OCI-LY1 (cell line): ENCODE results near the gene HOMER2.

Experiments
- H2AFZ ChIP-seq: fragments of 200-600 bp; sonication (generic), shearing (Covaris generic); 2 replicates; pipeline ENCODE4 v1.6.0; 2014; ENCODE audit warnings: antibody characterized with exemption, mild to moderate bottlenecking, low read length
- H3F3A ChIP-seq: fragments of 200-600 bp; sonication (generic), shearing (Covaris generic); 2 replicates; pipeline ENCODE4 v1.6.0; 2014; ENCODE audit warnings: mild to moderate bottlenecking, antibody characterized with exemption, low read length, moderate library complexity; ENCODE audit not compliant: insufficient read depth
- H3K27ac ChIP-seq: fragments of 200-600 bp; sonication (generic); 2 replicates; pipeline ENCODE4 v1.5.1; 2014; ENCODE audit warnings: low read length, mixed run types, mild to moderate bottlenecking, low read depth; ENCODE audit not compliant: poor library complexity, severe bottlenecking
- H3K27me3 ChIP-seq: fragments of 200-600 bp; sonication (generic); 2 replicates; pipeline ENCODE4 v1.6.0; 2014; ENCODE audit warnings: antibody characterized with exemption, mild to moderate bottlenecking, low read length, moderate library complexity; ENCODE audit not compliant: insufficient read depth
- H3K36me3 ChIP-seq: fragments of 200-600 bp; sonication (generic); 2 replicates; pipeline ENCODE4 v1.6.1; 2014; ENCODE audit warnings: mild to moderate bottlenecking, antibody characterized with exemption, low read length, moderate library complexity, mixed read lengths; ENCODE audit not compliant: insufficient read depth
- H3K4me1 ChIP-seq: fragments of 200-600 bp; sonication (generic); 2 replicates; pipeline ENCODE4 v1.5.1; 2014; ENCODE audit warnings: mild to moderate bottlenecking, low read length, moderate library complexity; ENCODE audit not compliant: insufficient read depth, severe bottlenecking
- H3K4me2 ChIP-seq: fragments of 200-600 bp; sonication (generic), shearing (Covaris generic); 2 replicates; pipeline ENCODE4 v1.6.1; 2014; ENCODE audit warnings: low read length
- H3K4me3 ChIP-seq: fragments of 200-600 bp; sonication (generic); 2 replicates; pipeline ENCODE4 v1.5.1; 2014; ENCODE audit warnings: low read length, low read depth, mild to moderate bottlenecking, mixed read lengths; ENCODE audit not compliant: poor library complexity, severe bottlenecking
- H3K79me2 ChIP-seq: fragments of 200-600 bp; shearing (Covaris generic); 2 replicates; pipeline ENCODE4 v1.6.1; 2016; ENCODE audit warnings: mixed run types, low read length, mixed read lengths; ENCODE audit not compliant: insufficient read depth
- H3K9ac ChIP-seq: fragments of 200-600 bp; sonication (generic), shearing (Covaris generic); 2 replicates; pipeline ENCODE4 v1.6.1; 2014; ENCODE audit warnings: mild to moderate bottlenecking, low read length, mixed read lengths
- H3K9me2 ChIP-seq: fragments of 200-600 bp; sonication (generic), shearing (Covaris generic); 2 replicates; pipeline ENCODE4 v1.6.1; 2014; ENCODE audit warnings: low read depth, mild to moderate bottlenecking, low read length, mixed read lengths
- H3K9me3 ChIP-seq: fragments of 200-600 bp; shearing (Covaris generic); 2 replicates; pipeline ENCODE4 v1.6.1; 2014; ENCODE audit warnings: low read length, mixed read lengths
- H4K20me1 ChIP-seq: fragments of 200-600 bp; sonication (generic), shearing (Covaris generic); 2 replicates; pipeline ENCODE4 v1.6.0; 2016; ENCODE audit warnings: mild to moderate bottlenecking, low read length; ENCODE audit not compliant: insufficient read depth
- CTCF ChIP-seq: fragments of 200-600 bp; sonication (generic), shearing (Covaris generic); IDR thresholded peaks from 2 replicates; pipeline ENCODE4 v1.5.1; 2017; ENCODE audit warnings: mild to moderate bottlenecking, antibody characterized with exemption, low read length, moderate library complexity, mixed read lengths
- EZH2 ChIP-seq: fragments of 200-600 bp; sonication (generic), shearing (Covaris generic); IDR thresholded peaks from 2 replicates; pipeline ENCODE4 v1.8.0; 2017; ENCODE audit warnings: borderline replicate concordance, mixed run types, mild to moderate bottlenecking, antibody characterized with exemption, low read length, moderate library complexity, mixed read lengths

Gene HOMER2

GRCh38 chr15:82959423-82959822, 6.9 kb upstream of the HOMER2 start:
- Histone ChIP-seq H3K27me3 (no peaks in the 10 kb centered on the region), H4K20me1 (no peaks in the 10 kb centered on the region), H3K4me2 (no peak overlapping the region), H3K4me3 (no peak overlapping the region), H3K4me1 (no peaks in the 10 kb centered on the region), H3K9me2 (no peaks in the 10 kb centered on the region), H3K9ac (no peak overlapping the region), H3K36me3 (no peaks in the 10 kb centered on the region), H3K79me2 (no peaks in the 10 kb centered on the region), H2AFZ (no peak overlapping the region), H3F3A (no peaks in the 10 kb centered on the region), H3K9me3 (no peaks in the 10 kb centered on the region), H3K27ac (no peak overlapping the region)
- TF ChIP-seq CTCF (no peak), EZH2 (no peak)

DNA sequence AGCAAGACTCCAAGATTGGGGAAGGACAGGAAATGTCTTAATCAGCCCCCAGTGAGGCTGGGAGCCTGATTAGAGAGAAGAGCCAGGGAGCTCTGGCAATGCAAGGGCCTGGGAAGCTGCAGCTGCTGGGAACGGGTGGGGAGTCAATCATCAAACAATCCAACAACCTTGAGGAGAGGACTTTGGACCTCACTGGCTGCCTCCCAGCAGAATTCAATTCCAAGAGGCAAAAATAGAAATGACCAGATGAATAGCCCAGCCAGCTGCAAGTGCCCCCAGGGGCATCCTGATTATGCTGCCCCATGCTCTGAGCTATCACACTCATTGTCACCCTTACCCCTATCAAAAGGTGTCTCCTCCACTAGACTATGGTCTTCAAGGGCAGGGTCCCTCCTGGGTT, 6.1 kb upstream of the HOMER2 start:
- H3K79me2 ChIP-seq = no peaks in the 10 kb centered on the region
- no peaks in the 10 kb centered on the region for H3K36me3 ChIP-seq
- no peaks in the 10 kb centered on the region for H3K9me3 ChIP-seq
- H3K4me1 ChIP-seq = no peaks in the 10 kb centered on the region
- H3K9me2 ChIP-seq = no peaks in the 10 kb centered on the region
- H3K27me3 ChIP-seq = no peaks in the 10 kb centered on the region
- H3F3A ChIP-seq = no peaks in the 10 kb centered on the region
- no peak overlapping the region for H2AFZ ChIP-seq
- TF ChIP-seq CTCF (no peak), EZH2 (no peak)
- H3K4me3 ChIP-seq = no peak overlapping the region
- H3K27ac ChIP-seq = no peak overlapping the region
- no peak overlapping the region for H3K9ac ChIP-seq
- no peak overlapping the region for H3K4me2 ChIP-seq
- no peaks in the 10 kb centered on the region for H4K20me1 ChIP-seq

DNA sequence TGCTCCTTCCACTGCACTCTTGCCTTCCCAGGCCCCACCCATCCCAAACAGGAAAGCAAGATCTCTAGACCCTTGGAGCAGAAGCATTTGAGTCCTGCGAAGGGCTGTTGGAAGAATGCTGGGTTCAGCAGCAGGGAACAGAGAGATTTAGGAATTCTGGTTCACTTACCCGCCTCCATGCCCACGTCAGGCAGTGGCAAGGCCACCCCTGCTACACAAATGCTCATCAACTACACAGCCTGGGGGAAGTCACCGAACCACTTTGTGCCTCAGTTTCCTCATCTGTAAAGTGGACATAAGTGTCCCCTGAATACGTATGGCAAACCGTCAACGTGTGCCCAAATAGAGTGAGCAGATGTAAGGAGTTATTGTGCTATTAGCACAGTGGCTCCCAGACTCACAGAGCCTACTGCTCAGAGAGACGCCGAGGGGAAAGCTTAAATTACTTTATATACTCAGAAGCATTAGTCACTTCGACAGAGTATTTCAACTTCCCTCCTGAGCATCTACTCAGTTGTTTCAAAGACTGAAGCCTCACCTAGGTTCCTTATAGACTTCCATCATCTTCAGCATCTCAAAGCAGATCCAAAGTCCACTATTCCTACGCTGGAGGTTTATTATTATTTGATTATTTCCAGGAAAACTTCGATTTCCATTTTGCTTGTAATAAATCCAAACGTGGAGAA, 905 bp downstream of the HOMER2 start:
- no peaks in the 10 kb centered on the region for H3K9me3 ChIP-seq
- H3F3A ChIP-seq = no peaks in the 10 kb centered on the region
- peaks cover 4% of the 10 kb centered on the region for H3K4me1 ChIP-seq
- H3K9me2 ChIP-seq = no peaks in the 10 kb centered on the region
- H4K20me1 ChIP-seq = no peaks in the 10 kb centered on the region
- no peak overlapping the region for H3K4me3 ChIP-seq
- no peaks in the 10 kb centered on the region for H3K79me2 ChIP-seq
- TF ChIP-seq CTCF = no peak
- TF ChIP-seq EZH2 = no peak
- H3K36me3 ChIP-seq = no peaks in the 10 kb centered on the region
- H3K27ac ChIP-seq = no peak overlapping the region
- no peak overlapping the region for H2AFZ ChIP-seq
- H3K4me2 ChIP-seq = peak overlapping the region; percentile 36; the same call in 1 of the 2 replicates
- no peak overlapping the region for H3K9ac ChIP-seq
- H3K27me3 ChIP-seq = peaks cover 5% of the 10 kb centered on the region
